K562 (cell line): Measurements from ENCODE around the gene KRT85. TPM values are rescaled to one million over a fixed set of nuclear protein-coding genes. Genes with fewer than 3 reads are reported as not detected.

Experiments
- ATAC-seq: fragments of 200-7000 bp; cut with Tn5 transposase; 3 replicates; pipeline ENCODE4 v1.9.1; 2020; ENCODE audit warnings: moderate library complexity
- BruUV-seq: library from RNA; stranded (reverse); fragments of 400-500 nt; replicated peaks from 2 replicates; lab custom pipeline; 2021; lab: Mats Ljungman, UMichigan
- CTCF ChIA-PET: fragments of 300-600 bp; formaldehyde crosslinking; extraction: SDS; loops from one replicate; lab custom pipeline; 2021; ENCODE audit warnings: low intra/inter-chr PET ratio; lab: Yijun Ruan, JAX
- POLR2A ChIA-PET: fragments of 300-600, 350-650 bp; sonication (Branson Sonifier 250); formaldehyde crosslinking; extraction: SDS; loops from one replicate; lab custom pipeline; 2021; ENCODE audit warnings: antibody characterized with exemption, inconsistent platforms; lab: Yijun Ruan, JAX
- DNase-seq, 4 experiments: peaks; one replicate each; pipeline versions ENCODE4 v3.0.0 to v3.0.0-alpha.2; 2011 to 2018; ENCODE audit warnings: low spot score in 3 of 4, mixed read lengths in 3 of 4; ENCODE audit errors: extremely low read depth in 1 of 4
- FAIRE-seq: peaks from 2 replicates; lab custom pipeline; 2011; peaks lifted over from hg19 to GRCh38; lab: Jason Lieb, UNC
- H2AFZ ChIP-seq: 2 replicates; pipeline ENCODE4 v1.6.0; 2011; ENCODE audit warnings: low read depth, low read length, control low read depth, inconsistent platforms
- H3K27ac ChIP-seq: fragments of 200-600 bp; 3 replicates; pipeline ENCODE4 v1.8.0; 2011; ENCODE audit warnings: low read depth, mild to moderate bottlenecking, control low read depth, inconsistent platforms, low read length, moderate library complexity, mixed read lengths; ENCODE audit errors: extremely low read depth
- H3K27me3 ChIP-seq, 2 experiments: fragments of 300-600 bp in 1 of 2; 2 replicates in 1 of 2; 3 replicates in 1 of 2; pipeline versions ENCODE4 v1.6.0 to v1.8.0; 2011; ENCODE audit warnings: inconsistent platforms in 2 of 2, low read length in 2 of 2, mild to moderate bottlenecking in 1 of 2, mixed read lengths in 1 of 2, moderate library complexity in 1 of 2; ENCODE audit not compliant: control insufficient read depth in 2 of 2, insufficient read depth in 2 of 2
- H3K36me3 ChIP-seq: fragments of 300-600 bp; 3 replicates; pipeline ENCODE4 v1.8.0; 2011; ENCODE audit warnings: mild to moderate bottlenecking, low read length, inconsistent platforms; ENCODE audit not compliant: control insufficient read depth, insufficient read depth
- H3K4me1 ChIP-seq, 2 experiments: fragments of 200-600 bp in 1 of 2; replicated peaks in 1 of 2; 2 replicates in 1 of 2; 3 replicates in 1 of 2; pipeline versions ENCODE4 v1.5.1 to v1.8.0; 2011; ENCODE audit warnings: inconsistent platforms in 2 of 2, low read length in 2 of 2, mild to moderate bottlenecking in 1 of 2, mixed read lengths in 1 of 2, moderate library complexity in 1 of 2; ENCODE audit not compliant: control insufficient read depth in 2 of 2, insufficient read depth in 2 of 2
- H3K4me2 ChIP-seq: 2 replicates; pipeline ENCODE4 v1.6.1; 2011; ENCODE audit warnings: low read length, control low read depth, inconsistent platforms, mixed read lengths; ENCODE audit not compliant: insufficient read depth
- H3K4me3 ChIP-seq: fragments of 200-600 bp; sonication (generic), shearing (Covaris generic); 2 replicates; pipeline ENCODE4 v1.5.1; 2016; ENCODE audit warnings: control low read depth, inconsistent platforms
- H3K79me2 ChIP-seq: fragments of 200-600 bp; 3 replicates; pipeline ENCODE4 v1.8.0; 2011; ENCODE audit warnings: low read length, inconsistent platforms; ENCODE audit not compliant: control insufficient read depth, insufficient read depth
- H3K9ac ChIP-seq, 2 experiments: 2 replicates each; pipeline versions ENCODE4 v1.6.0 to v1.6.1; 2011; ENCODE audit warnings: low read depth in 2 of 2, low read length in 2 of 2, control low read depth in 1 of 2, inconsistent platforms in 1 of 2, mild to moderate bottlenecking in 1 of 2, mixed read lengths in 1 of 2; ENCODE audit not compliant: insufficient read depth in 1 of 2
- H3K9me1 ChIP-seq: one replicate; pipeline ENCODE4 v1.6.0; 2011; ENCODE audit warnings: inconsistent platforms, mild to moderate bottlenecking, low read length, moderate library complexity; ENCODE audit not compliant: control insufficient read depth, insufficient read depth
- H3K9me3 ChIP-seq: replicated peaks from 2 replicates; pipeline ENCODE4 v1.5.1; 2011; ENCODE audit warnings: low read depth, low read length, inconsistent platforms; ENCODE audit not compliant: control insufficient read depth, insufficient read depth
- H4K20me1 ChIP-seq: replicated peaks from 2 replicates; pipeline ENCODE4 v1.6.1; 2011; ENCODE audit warnings: low read length, inconsistent platforms, mixed read lengths; ENCODE audit not compliant: control insufficient read depth, insufficient read depth
- BRD4 ChIP-seq: fragments of 200-600 bp; sonication (generic); IDR thresholded peaks from 2 replicates; pipeline ENCODE4 v1.6.1; 2017; ENCODE audit warnings: inconsistent platforms
- DMBX1 ChIP-seq: fragments of 250-450 bp; sonication (Bioruptor Pico); IDR thresholded peaks from 2 replicates; pipeline ENCODE4 v1.8.0; 2022; ENCODE audit warnings: inconsistent platforms, mild to moderate bottlenecking, moderate library complexity, borderline replicate concordance
- GATA2 ChIP-seq: sonication (generic); formaldehyde crosslinking; IDR thresholded peaks from 2 replicates; pipeline ENCODE4 v1.4.0; 2020; ENCODE audit warnings: mild to moderate bottlenecking, missing genetic modification reagents
- IRF2 ChIP-seq: sonication (generic); formaldehyde crosslinking; IDR thresholded peaks from 2 replicates; pipeline ENCODE4 v1.8.1; 2022; ENCODE audit warnings: mild to moderate bottlenecking, missing genetic modification reagents
- JUN ChIP-seq, 2 experiments: sonication (generic) in 1 of 2; formaldehyde crosslinking in 1 of 2; IDR thresholded peaks; 2 replicates each; pipeline versions ENCODE4 v1.6.1 to v1.8.0; 2012 to 2022; ENCODE audit warnings: borderline replicate concordance in 2 of 2, mild to moderate bottlenecking in 2 of 2, improper control_type of control experiment in 1 of 2, low read depth in 1 of 2, low read length in 1 of 2, missing genetic modification reagents in 1 of 2
- MAFF ChIP-seq: IDR thresholded peaks from 2 replicates; pipeline ENCODE4 v1.6.1; 2012; ENCODE audit warnings: low read length, improper control_type of control experiment
- MEF2D ChIP-seq: conservative IDR thresholded peaks from 2 replicates; pipeline ENCODE4 v1.6.1; 2016; ENCODE audit warnings: low read depth, missing genetic modification characterization, missing compliant biosample characterization
- NCOA6 ChIP-seq: fragments of 450-650 bp; IDR thresholded peaks from 2 replicates; pipeline ENCODE4 v1.6.1; 2017; ENCODE audit warnings: mild to moderate bottlenecking
- POLR2A ChIP-seq: fragments of 450-650 bp; conservative IDR thresholded peaks from 2 replicates; pipeline ENCODE4 v1.6.1; 2016
- SMARCA5 ChIP-seq: fragments of 450-650 bp; IDR thresholded peaks from 2 replicates; pipeline ENCODE4 v1.6.1; 2016
- TFAP4 ChIP-seq: sonication (generic); formaldehyde crosslinking; IDR thresholded peaks from 2 replicates; pipeline ENCODE4 v1.8.0; 2022; ENCODE audit warnings: missing genetic modification reagents, mild to moderate bottlenecking, moderate library complexity, borderline replicate concordance
- WHSC1 ChIP-seq: IDR thresholded peaks from one replicate; pipeline ENCODE4 v1.6.1; 2012; ENCODE audit warnings: low read length, control low read depth, inconsistent platforms
- ZNF316 ChIP-seq: fragments of 450-650 bp; IDR thresholded peaks from 2 replicates; pipeline ENCODE4 v1.6.1; 2016
- ZNF318 ChIP-seq, 2 experiments: fragments of 450-650 bp; IDR thresholded peaks; 2 replicates each; pipeline ENCODE4 v1.6.1; 2016; ENCODE audit warnings: mild to moderate bottlenecking in 2 of 2, borderline replicate concordance in 1 of 2, low read depth in 1 of 2, moderate library complexity in 1 of 2
- ZNF77 ChIP-seq: fragments of 250-450 bp; sonication (Bioruptor Pico); IDR thresholded peaks from 2 replicates; pipeline ENCODE4 v1.5.0; 2020
- WGBS: fragments of 100-300 bp; shearing (Covaris generic); methylation state at CpG from one replicate; pipeline ENCODE4 v1.1.6; 2016; ENCODE audit warnings: low coverage, mixed read lengths; ENCODE audit not compliant: insufficient coverage; ENCODE audit errors: missing lambda C conversion rate; 5-methylcytosine and 5-hydroxymethylcytosine counted together
- in situ Hi-C: fragments of 300-500 bp; cut with MboI; formaldehyde crosslinking; loops from 4 replicates; pipeline ENCODE4 v1.15.0; 2018; ENCODE audit warnings: inconsistent platforms, mixed read lengths
- intact Hi-C: fragments of 100-400 bp; cut with micrococcal nuclease; formaldehyde crosslinking; loops from 2 replicates; pipeline ENCODE4 v1.14.2; 2022
- polyA plus RNA-seq, 8 experiments: library from polyadenylated mRNA; depleted of rRNA in 4 of 8; stranded (reverse) in 5 of 8; unstranded in 3 of 8; fragments of >200 nt; fragmentation: Nextera tagmentation in 2 of 8; fragmentation: Illumina TruSeq in 1 of 8; extraction: Ambion mirVana in 2 of 8; extraction: Trizol in 1 of 8; gene quantifications; 2 replicates each; pipeline versions ENCODE4 v1.2.1 to v1.2.3, GENCODE V29; 2011 to 2014; ENCODE audit warnings: inconsistent platforms in 1 of 8, missing spikeins in 1 of 8
- total RNA-seq, 7 experiments: library from RNA; depleted of rRNA in 6 of 7; stranded (reverse); fragments of >200 nt in 6 of 7; fragmentation: Illumina TruSeq in 2 of 7; extraction: Trizol in 2 of 7; gene quantifications; 2 replicates each; pipeline versions ENCODE4 v1.2.1 to v1.2.3, GENCODE V29; 2011 to 2021; ENCODE audit warnings: low replicate concordance in 1 of 7

Gene KRT85
- total and polyA plus RNA-seq, 9 of the 15 experiments (the other 6 are each of a cell fraction or from before 2014, with no cell fraction given) = not detected

GRCh38 chr12:52391618-52392002 is 24.3 kb upstream of the KRT85 start:
- TF ChIP-seq ZNF318 (IDR thresholded peaks at IDR 0.05; ENCODE audit: borderline replicate concordance in 1 of 2, low read depth in 1 of 2) = no peak
- no peak for TF ChIP-seq ZNF316
- no peak for TF ChIP-seq DMBX1
- TF ChIP-seq WHSC1 = no peak
- TF ChIP-seq BRD4 = no peak
- no peak for TF ChIP-seq JUN (IDR thresholded peaks at IDR 0.05; ENCODE audit: borderline replicate concordance, low read depth, low read length)
- TF ChIP-seq JUN (CRISPR knock-in tag; IDR thresholded peaks at IDR 0.05; ENCODE audit: borderline replicate concordance) = no peak
- no peak for TF ChIP-seq MAFF
- TF ChIP-seq NCOA6 = no peak
- no peak for TF ChIP-seq SMARCA5
- no peak for TF ChIP-seq ZNF77 (CRISPR knock-in tag)
- no peak for TF ChIP-seq IRF2 (CRISPR knock-in tag)
- no peak for TF ChIP-seq MEF2D
- no peak for TF ChIP-seq TFAP4 (CRISPR knock-in tag)
- no peak for TF ChIP-seq POLR2A
- no peak for TF ChIP-seq GATA2 (CRISPR knock-in tag)
- Histone ChIP-seq H2AFZ (no peak overlapping the region), H3K27me3 (peaks cover 0 to 37% of the 10 kb centered on the region in 2 experiments; a peak in 2 of 5 replicates), H3K79me2 (no peaks in the 10 kb centered on the region), H4K20me1 (0 out of 2 replicates have a peak, but pooled peaks cover 4% of the 10 kb centered on the region), H3K4me2 (no peak overlapping the region), H3K4me1 (no peaks in the 10 kb centered on the region), H3K36me3 (no peaks in the 10 kb centered on the region), H3K9me3 (no peaks in the 10 kb centered on the region), H3K9me1 (no peaks in the 10 kb centered on the region), H3K9ac (no peak overlapping the region), H3K27ac (no peak overlapping the region), H3K4me3 (no peak overlapping the region)
- DNase-seq = no peak
- POLR2A ChIA-PET = interaction anchor here (0.7 kb wide), 1 partner anchor 19 kb away, joined by 3 read pairs; no protein-coding TSS in a partner anchor
- no peak for ATAC-seq
- CTCF ChIA-PET = no interaction called here
- in situ Hi-C loops = no loop called here
- no TSS peak for BruUV-seq
- no peak for FAIRE-seq
- 0% methylated on average over 3 of the region's 4 CpGs for whole genome bisulfite sequencing
- intact Hi-C loops = no loop called here
